Panc1 (cell line): ENCODE data around the gene ZNRF4. TPM values are rescaled to one million over a fixed set of nuclear protein-coding genes. Genes with fewer than 3 reads are reported as not detected.

Source experiments
- ATAC-seq: fragments of 200-7000 bp; cut with Tn5 transposase; 2 replicates; pipeline ENCODE4 v1.9.1; 2020; ENCODE audit warnings: mild to moderate bottlenecking, moderate library complexity
- BruUV-seq: library from RNA; stranded (reverse); fragments of 400-500 nt; replicated peaks from 2 replicates; lab custom pipeline; 2021; lab: Mats Ljungman, UMichigan
- CTCF ChIA-PET: fragments of 300-600 bp; sonication (Branson Sonifier 250); formaldehyde crosslinking; loops from one replicate; lab custom pipeline; 2022; ENCODE audit warnings: antibody characterized with exemption; lab: Charles Lee
- POLR2A ChIA-PET: fragments of 300-600 bp; sonication (Branson Sonifier 250); formaldehyde crosslinking; loops from one replicate; lab custom pipeline; 2022; ENCODE audit warnings: antibody characterized with exemption; lab: Charles Lee
- DNase-seq: peaks from one replicate; pipeline ENCODE4 v3.0.0-alpha.2; 2010; ENCODE audit warnings: low read depth, low spot score
- H3K27ac ChIP-seq: 2 replicates; pipeline ENCODE4 v1.5.1; 2011; ENCODE audit warnings: mild to moderate bottlenecking, low read length, inconsistent platforms
- H3K27me3 ChIP-seq: fragments of 200-500 bp; sonication (Bioruptor generic); 2 replicates; pipeline ENCODE4 v1.6.0; 2014; ENCODE audit warnings: low read length, inconsistent platforms; ENCODE audit not compliant: control insufficient read depth, insufficient read depth
- H3K36me3 ChIP-seq: fragments of 200-500 bp; sonication (Bioruptor generic); 2 replicates; pipeline ENCODE4 v1.5.1; 2014; ENCODE audit warnings: inconsistent platforms, mild to moderate bottlenecking, low read length, moderate library complexity; ENCODE audit not compliant: control insufficient read depth, insufficient read depth
- H3K4me1 ChIP-seq: 2 replicates; pipeline ENCODE4 v1.5.1; 2011; ENCODE audit warnings: inconsistent platforms, mild to moderate bottlenecking, low read length, moderate library complexity; ENCODE audit not compliant: control insufficient read depth, insufficient read depth
- H3K4me3 ChIP-seq, 2 experiments: 2 replicates each; pipeline ENCODE4 v1.5.1; 2011 to 2012; ENCODE audit warnings: low read depth in 2 of 2, low read length in 2 of 2, mild to moderate bottlenecking in 2 of 2, inconsistent platforms in 1 of 2, moderate library complexity in 1 of 2
- H3K9me3 ChIP-seq: fragments of 200-500 bp; sonication (Bioruptor generic); 2 replicates; pipeline ENCODE4 v1.5.1; 2014; ENCODE audit warnings: low read depth, mild to moderate bottlenecking, inconsistent platforms, low read length, moderate library complexity; ENCODE audit not compliant: control insufficient read depth, insufficient read depth
- CTCF ChIP-seq: fragments of 450-650 bp; IDR thresholded peaks from 2 replicates; pipeline ENCODE4 v1.5.1; 2017; ENCODE audit warnings: mild to moderate bottlenecking
- POLR2AphosphoS5 ChIP-seq: IDR thresholded peaks from 2 replicates; pipeline ENCODE4 v1.6.1; 2012; ENCODE audit warnings: mild to moderate bottlenecking, low read depth, low read length, moderate library complexity
- SIN3A ChIP-seq: IDR thresholded peaks from 2 replicates; pipeline ENCODE4 v1.6.1; 2012; ENCODE audit warnings: low read depth, mild to moderate bottlenecking, low read length, moderate library complexity, borderline replicate concordance; ENCODE audit not compliant: insufficient read depth
- TCF7L2 ChIP-seq: IDR thresholded peaks from 2 replicates; pipeline ENCODE4 v1.6.1; 2011; ENCODE audit warnings: mild to moderate bottlenecking, low read depth, low read length, inconsistent platforms
- in situ Hi-C: cut with HindIII; loops from 2 replicates; pipeline ENCODE4 v1.10.0; 2016; ENCODE audit warnings: low sequenced_read_pairs, low pct_unique_long_range_greater_than_20kb
- intact Hi-C: fragments of 100-400 bp; cut with micrococcal nuclease; formaldehyde crosslinking; loops from one replicate; pipeline ENCODE4 v1.10.0; 2022; ENCODE audit not compliant: unreplicated experiment
- total RNA-seq: library from RNA; stranded (reverse); gene quantifications from one replicate; pipeline ENCODE4 v1.2.1, GENCODE V29; 2021; ENCODE audit not compliant: unreplicated experiment
- TF ChIP-seq, protein P1 (sequence below), 2 experiments: IDR thresholded peaks; 2 replicates each; pipeline ENCODE4 v1.6.1; 2011 to 2012; ENCODE audit warnings: low read depth in 2 of 2, control low read depth in 1 of 2, low read length in 1 of 2, mild to moderate bottlenecking in 1 of 2, moderate library complexity in 1 of 2; ENCODE audit not compliant: insufficient read depth in 1 of 2

ZNRF4 gene
- total RNA-seq, 1 experiment from 2014 or later: not detected

DNA sequence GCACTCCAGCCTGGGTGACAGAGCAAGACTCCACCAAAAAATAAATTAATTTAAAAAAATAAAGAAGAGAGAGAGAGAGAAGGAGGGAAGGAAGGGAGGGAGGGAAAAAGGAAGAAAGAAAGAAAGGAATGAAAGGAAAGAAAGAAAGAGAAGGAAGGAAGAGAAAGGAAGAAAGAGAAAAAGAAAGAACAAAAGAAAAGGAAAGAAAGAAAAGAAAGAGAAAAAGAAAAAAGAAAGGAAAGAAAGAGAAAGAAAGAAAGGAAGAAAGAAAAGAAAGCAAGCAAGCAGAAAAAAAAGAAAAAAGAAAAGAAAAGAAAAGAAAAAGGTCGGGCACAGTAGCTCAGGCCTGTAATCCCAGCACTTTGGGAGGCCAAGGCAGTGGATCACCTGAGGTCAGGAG, 14.9 kb upstream of the ZNRF4 start:
- TF ChIP-seq, protein P1, sequence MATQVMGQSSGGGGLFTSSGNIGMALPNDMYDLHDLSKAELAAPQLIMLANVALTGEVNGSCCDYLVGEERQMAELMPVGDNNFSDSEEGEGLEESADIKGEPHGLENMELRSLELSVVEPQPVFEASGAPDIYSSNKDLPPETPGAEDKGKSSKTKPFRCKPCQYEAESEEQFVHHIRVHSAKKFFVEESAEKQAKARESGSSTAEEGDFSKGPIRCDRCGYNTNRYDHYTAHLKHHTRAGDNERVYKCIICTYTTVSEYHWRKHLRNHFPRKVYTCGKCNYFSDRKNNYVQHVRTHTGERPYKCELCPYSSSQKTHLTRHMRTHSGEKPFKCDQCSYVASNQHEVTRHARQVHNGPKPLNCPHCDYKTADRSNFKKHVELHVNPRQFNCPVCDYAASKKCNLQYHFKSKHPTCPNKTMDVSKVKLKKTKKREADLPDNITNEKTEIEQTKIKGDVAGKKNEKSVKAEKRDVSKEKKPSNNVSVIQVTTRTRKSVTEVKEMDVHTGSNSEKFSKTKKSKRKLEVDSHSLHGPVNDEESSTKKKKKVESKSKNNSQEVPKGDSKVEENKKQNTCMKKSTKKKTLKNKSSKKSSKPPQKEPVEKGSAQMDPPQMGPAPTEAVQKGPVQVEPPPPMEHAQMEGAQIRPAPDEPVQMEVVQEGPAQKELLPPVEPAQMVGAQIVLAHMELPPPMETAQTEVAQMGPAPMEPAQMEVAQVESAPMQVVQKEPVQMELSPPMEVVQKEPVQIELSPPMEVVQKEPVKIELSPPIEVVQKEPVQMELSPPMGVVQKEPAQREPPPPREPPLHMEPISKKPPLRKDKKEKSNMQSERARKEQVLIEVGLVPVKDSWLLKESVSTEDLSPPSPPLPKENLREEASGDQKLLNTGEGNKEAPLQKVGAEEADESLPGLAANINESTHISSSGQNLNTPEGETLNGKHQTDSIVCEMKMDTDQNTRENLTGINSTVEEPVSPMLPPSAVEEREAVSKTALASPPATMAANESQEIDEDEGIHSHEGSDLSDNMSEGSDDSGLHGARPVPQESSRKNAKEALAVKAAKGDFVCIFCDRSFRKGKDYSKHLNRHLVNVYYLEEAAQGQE (IDR thresholded peaks at IDR 0.05; ENCODE audit: insufficient read depth in 1 of 2, low read depth in 2 of 2, low read length in 1 of 2): no peak
- TF ChIP-seq TCF7L2 (no peak), SIN3A (no peak)
- H3K9me3 ChIP-seq: no peaks in the 10 kb centered on the region
- ChIA-PET POLR2A (no interaction called here), CTCF (no interaction called here)
- no peaks in the 10 kb centered on the region for H3K27me3 ChIP-seq
- in situ Hi-C loops (no loop called here), intact Hi-C loops (no loop called here)
- no peaks in the 10 kb centered on the region for H3K4me1 ChIP-seq
- DNase-seq (no peak), ATAC-seq (no peak)
- H3K36me3 ChIP-seq: no peaks in the 10 kb centered on the region
- BruUV-seq: no TSS peak
- no peak overlapping the region for H3K4me3 ChIP-seq
- no peak overlapping the region for H3K27ac ChIP-seq

DNA sequence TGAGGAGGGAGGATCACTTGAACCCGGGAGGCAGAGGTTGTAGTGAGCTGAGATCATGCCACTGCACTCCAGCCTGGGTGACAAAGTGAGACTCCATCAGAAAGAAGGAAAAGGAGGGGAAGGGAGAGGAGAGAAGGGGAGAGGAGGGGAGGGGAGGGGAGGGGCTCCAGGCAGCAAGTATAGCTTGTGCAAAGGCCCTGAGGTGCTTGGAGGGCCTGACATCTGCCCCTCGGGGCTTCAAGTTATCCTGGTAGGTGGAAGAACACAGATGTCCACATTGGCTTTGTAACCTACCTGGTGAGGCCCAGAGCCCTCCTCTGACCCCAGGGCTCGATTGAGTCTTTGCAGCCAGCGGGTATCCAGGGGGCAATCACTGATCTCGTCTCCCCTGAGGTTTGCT, 11.5 kb upstream of the ZNRF4 start:
- no TSS peak for BruUV-seq
- Histone ChIP-seq H3K27ac (no peak overlapping the region), H3K4me1 (no peaks in the 10 kb centered on the region), H3K4me3 (no peak overlapping the region), H3K36me3 (no peaks in the 10 kb centered on the region), H3K9me3 (no peaks in the 10 kb centered on the region), H3K27me3 (no peaks in the 10 kb centered on the region)
- DNase-seq: no peak
- CTCF ChIA-PET: no interaction called here
- POLR2A ChIA-PET: no interaction called here
- in situ Hi-C loops (no loop called here), intact Hi-C loops (no loop called here)
- TF ChIP-seq TCF7L2: no peak
- no peak for TF ChIP-seq POLR2AphosphoS5
- TF ChIP-seq SIN3A: no peak
- no peak for TF ChIP-seq CTCF
- TF ChIP-seq, protein P1 (IDR thresholded peaks at IDR 0.05; ENCODE audit: insufficient read depth in 1 of 2, low read depth in 2 of 2, low read length in 1 of 2): no peak
- ATAC-seq: no peak
